K562 (cell line): ENCODE results near the gene SCYGR3. TPM values are rescaled to one million over a fixed set of nuclear protein-coding genes. Genes with fewer than 3 reads are reported as not detected.

Experiments
- ATAC-seq: fragments of 200-7000 bp; cut with Tn5 transposase; 3 replicates; pipeline ENCODE4 v1.9.1; 2020; ENCODE audit warnings: moderate library complexity
- BruUV-seq: library from RNA; stranded (reverse); fragments of 400-500 nt; replicated peaks from 2 replicates; lab custom pipeline; 2021; lab: Mats Ljungman, UMichigan
- CTCF ChIA-PET: fragments of 300-600 bp; formaldehyde crosslinking; extraction: SDS; loops from one replicate; lab custom pipeline; 2021; ENCODE audit warnings: low intra/inter-chr PET ratio; lab: Yijun Ruan, JAX
- POLR2A ChIA-PET: fragments of 300-600, 350-650 bp; sonication (Branson Sonifier 250); formaldehyde crosslinking; extraction: SDS; loops from one replicate; lab custom pipeline; 2021; ENCODE audit warnings: antibody characterized with exemption, inconsistent platforms; lab: Yijun Ruan, JAX
- DNase-seq, 4 experiments: peaks; one replicate each; pipeline versions ENCODE4 v3.0.0 to v3.0.0-alpha.2; 2011 to 2018; ENCODE audit warnings: low spot score in 3 of 4, mixed read lengths in 3 of 4; ENCODE audit errors: extremely low read depth in 1 of 4
- FAIRE-seq: peaks from 2 replicates; lab custom pipeline; 2011; peaks lifted over from hg19 to GRCh38; lab: Jason Lieb, UNC
- H2AFZ ChIP-seq: 2 replicates; pipeline ENCODE4 v1.6.0; 2011; ENCODE audit warnings: low read depth, low read length, control low read depth, inconsistent platforms
- H3K27ac ChIP-seq: fragments of 200-600 bp; 3 replicates; pipeline ENCODE4 v1.8.0; 2011; ENCODE audit warnings: low read depth, mild to moderate bottlenecking, control low read depth, inconsistent platforms, low read length, moderate library complexity, mixed read lengths; ENCODE audit errors: extremely low read depth
- H3K27me3 ChIP-seq, 2 experiments: fragments of 300-600 bp in 1 of 2; 2 replicates in 1 of 2; 3 replicates in 1 of 2; pipeline versions ENCODE4 v1.6.0 to v1.8.0; 2011; ENCODE audit warnings: inconsistent platforms in 2 of 2, low read length in 2 of 2, mild to moderate bottlenecking in 1 of 2, mixed read lengths in 1 of 2, moderate library complexity in 1 of 2; ENCODE audit not compliant: control insufficient read depth in 2 of 2, insufficient read depth in 2 of 2
- H3K36me3 ChIP-seq: fragments of 300-600 bp; 3 replicates; pipeline ENCODE4 v1.8.0; 2011; ENCODE audit warnings: mild to moderate bottlenecking, low read length, inconsistent platforms; ENCODE audit not compliant: control insufficient read depth, insufficient read depth
- H3K4me1 ChIP-seq, 2 experiments: fragments of 200-600 bp in 1 of 2; replicated peaks in 1 of 2; 2 replicates in 1 of 2; 3 replicates in 1 of 2; pipeline versions ENCODE4 v1.5.1 to v1.8.0; 2011; ENCODE audit warnings: inconsistent platforms in 2 of 2, low read length in 2 of 2, mild to moderate bottlenecking in 1 of 2, mixed read lengths in 1 of 2, moderate library complexity in 1 of 2; ENCODE audit not compliant: control insufficient read depth in 2 of 2, insufficient read depth in 2 of 2
- H3K4me2 ChIP-seq: 2 replicates; pipeline ENCODE4 v1.6.1; 2011; ENCODE audit warnings: low read length, control low read depth, inconsistent platforms, mixed read lengths; ENCODE audit not compliant: insufficient read depth
- H3K4me3 ChIP-seq: fragments of 200-600 bp; sonication (generic), shearing (Covaris generic); 2 replicates; pipeline ENCODE4 v1.5.1; 2016; ENCODE audit warnings: control low read depth, inconsistent platforms
- H3K79me2 ChIP-seq: fragments of 200-600 bp; 3 replicates; pipeline ENCODE4 v1.8.0; 2011; ENCODE audit warnings: low read length, inconsistent platforms; ENCODE audit not compliant: control insufficient read depth, insufficient read depth
- H3K9ac ChIP-seq, 2 experiments: 2 replicates each; pipeline versions ENCODE4 v1.6.0 to v1.6.1; 2011; ENCODE audit warnings: low read depth in 2 of 2, low read length in 2 of 2, control low read depth in 1 of 2, inconsistent platforms in 1 of 2, mild to moderate bottlenecking in 1 of 2, mixed read lengths in 1 of 2; ENCODE audit not compliant: insufficient read depth in 1 of 2
- H3K9me1 ChIP-seq: one replicate; pipeline ENCODE4 v1.6.0; 2011; ENCODE audit warnings: inconsistent platforms, mild to moderate bottlenecking, low read length, moderate library complexity; ENCODE audit not compliant: control insufficient read depth, insufficient read depth
- H3K9me3 ChIP-seq: replicated peaks from 2 replicates; pipeline ENCODE4 v1.5.1; 2011; ENCODE audit warnings: low read depth, low read length, inconsistent platforms; ENCODE audit not compliant: control insufficient read depth, insufficient read depth
- H4K20me1 ChIP-seq: replicated peaks from 2 replicates; pipeline ENCODE4 v1.6.1; 2011; ENCODE audit warnings: low read length, inconsistent platforms, mixed read lengths; ENCODE audit not compliant: control insufficient read depth, insufficient read depth
- CHCHD3 ChIP-seq: fragments of 250-450 bp; sonication (Bioruptor Pico); IDR thresholded peaks from 2 replicates; pipeline ENCODE4 v2.1.2; 2022; ENCODE audit warnings: mild to moderate bottlenecking
- CREB3L1 ChIP-seq: fragments of 450-650 bp; IDR thresholded peaks from 2 replicates; pipeline ENCODE4 v1.6.1; 2014; ENCODE audit warnings: low read depth, mild to moderate bottlenecking, moderate library complexity, borderline replicate concordance
- CREBBP ChIP-seq: IDR thresholded peaks from one replicate; pipeline ENCODE4 v1.6.1; 2012; ENCODE audit warnings: low read depth, mild to moderate bottlenecking, control low read depth, inconsistent platforms, low read length
- CREM ChIP-seq: IDR thresholded peaks from 2 replicates; pipeline ENCODE4 v1.6.1; 2014; ENCODE audit warnings: antibody characterized with exemption, low read depth
- EP300 ChIP-seq: IDR thresholded peaks from 2 replicates; pipeline ENCODE4 v1.6.1; 2012; ENCODE audit warnings: low read length, improper control_type of control experiment
- GATA2 ChIP-seq: sonication (generic); formaldehyde crosslinking; IDR thresholded peaks from 2 replicates; pipeline ENCODE4 v1.4.0; 2020; ENCODE audit warnings: mild to moderate bottlenecking, missing genetic modification reagents
- HDAC6 ChIP-seq: IDR thresholded peaks from 2 replicates; pipeline ENCODE4 v1.6.1; 2012; ENCODE audit warnings: low read depth, mild to moderate bottlenecking, control low read depth, inconsistent platforms, low read length, moderate library complexity
- HLTF ChIP-seq: fragments of 450-650 bp; IDR thresholded peaks from 2 replicates; pipeline ENCODE4 v1.6.1; 2016
- NFE2 ChIP-seq: IDR thresholded peaks from 2 replicates; pipeline ENCODE4 v1.6.1; 2014; ENCODE audit warnings: antibody characterized with exemption, low read depth
- PRMT5 ChIP-seq: sonication (generic); formaldehyde crosslinking; IDR thresholded peaks from 2 replicates; pipeline ENCODE4 v1.5.0; 2020; ENCODE audit warnings: missing genetic modification reagents
- SMARCC2 ChIP-seq: fragments of 450-650 bp; IDR thresholded peaks from 2 replicates; pipeline ENCODE4 v1.6.1; 2017; ENCODE audit warnings: antibody characterized with exemption, moderate library complexity, mild to moderate bottlenecking, low read depth
- TCFL5 ChIP-seq: fragments of 250-450 bp; sonication (Bioruptor Pico); conservative IDR thresholded peaks from 2 replicates; pipeline ENCODE4 v1.6.1; 2021; ENCODE audit warnings: mild to moderate bottlenecking, moderate library complexity, matching md5 sums
- TOE1 ChIP-seq, 2 experiments: fragments of 450-650 bp in 1 of 2; sonication (generic) in 1 of 2; formaldehyde crosslinking in 1 of 2; IDR thresholded peaks; 2 replicates each; pipeline versions ENCODE4 v1.7.1 to v1.8.0; 2016 to 2022; ENCODE audit warnings: borderline replicate concordance in 2 of 2, mild to moderate bottlenecking in 2 of 2, antibody characterized with exemption in 1 of 2, inconsistent platforms in 1 of 2, low read depth in 1 of 2, missing genetic modification reagents in 1 of 2, moderate library complexity in 1 of 2
- ZHX1 ChIP-seq: fragments of 150-350 bp; conservative IDR thresholded peaks from 2 replicates; pipeline ENCODE4 v1.6.1; 2014; ENCODE audit warnings: low read length
- in situ Hi-C: fragments of 300-500 bp; cut with MboI; formaldehyde crosslinking; loops from 4 replicates; pipeline ENCODE4 v1.15.0; 2018; ENCODE audit warnings: inconsistent platforms, mixed read lengths
- intact Hi-C: fragments of 100-400 bp; cut with micrococcal nuclease; formaldehyde crosslinking; loops from 2 replicates; pipeline ENCODE4 v1.14.2; 2022
- polyA plus RNA-seq, 8 experiments: library from polyadenylated mRNA; depleted of rRNA in 4 of 8; stranded (reverse) in 5 of 8; unstranded in 3 of 8; fragments of >200 nt; fragmentation: Nextera tagmentation in 2 of 8; fragmentation: Illumina TruSeq in 1 of 8; extraction: Ambion mirVana in 2 of 8; extraction: Trizol in 1 of 8; gene quantifications; 2 replicates each; pipeline versions ENCODE4 v1.2.1 to v1.2.3, GENCODE V29; 2011 to 2014; ENCODE audit warnings: inconsistent platforms in 1 of 8, missing spikeins in 1 of 8
- total RNA-seq, 7 experiments: library from RNA; depleted of rRNA in 6 of 7; stranded (reverse); fragments of >200 nt in 6 of 7; fragmentation: Illumina TruSeq in 2 of 7; extraction: Trizol in 2 of 7; gene quantifications; 2 replicates each; pipeline versions ENCODE4 v1.2.1 to v1.2.3, GENCODE V29; 2011 to 2021; ENCODE audit warnings: low replicate concordance in 1 of 7
- TF ChIP-seq, protein P1 (sequence below), 2 experiments: fragments of 200-800 bp in 1 of 2; sonication (Bioruptor generic) in 1 of 2; sonication (generic) in 1 of 2; formaldehyde crosslinking in 1 of 2; IDR thresholded peaks in 1 of 2; conservative IDR thresholded peaks in 1 of 2; 2 replicates each; pipeline versions ENCODE4 v1.5.0 to v1.6.1; 2016 to 2020; ENCODE audit warnings: missing compliant biosample characterization in 1 of 2, missing genetic modification characterization in 1 of 2, missing genetic modification reagents in 1 of 2
- TF ChIP-seq, protein P2 (sequence below): sonication (generic); formaldehyde crosslinking; IDR thresholded peaks from 2 replicates; pipeline ENCODE4 v1.8.0; 2022; ENCODE audit warnings: mild to moderate bottlenecking, missing genetic modification reagents

The SCYGR3 gene
- total and polyA plus RNA-seq, 9 of the 15 experiments (the other 6 are each of a cell fraction or from before 2014, with no cell fraction given) = not detected

DNA sequence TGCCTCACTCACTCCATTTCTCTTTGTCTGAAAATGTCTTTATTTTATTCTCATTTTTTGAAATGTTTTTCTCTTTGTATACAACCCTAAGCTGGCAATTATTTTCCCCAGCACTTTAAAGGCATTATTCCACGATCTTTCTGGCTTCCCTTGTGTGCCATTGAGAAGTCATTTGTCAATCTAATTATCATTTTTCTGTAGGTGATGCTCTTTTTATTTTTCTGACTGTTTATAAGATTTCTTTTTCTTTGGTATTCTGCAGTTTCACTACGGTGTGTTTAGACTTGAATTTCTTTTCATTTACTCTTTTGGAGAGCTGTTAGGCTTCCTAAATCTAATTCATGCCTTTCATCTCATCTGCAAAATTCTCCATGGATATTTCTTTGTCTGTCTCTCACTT is 10.8 kb upstream of the SCYGR3 start (continued):
- TF ChIP-seq, protein P1, sequence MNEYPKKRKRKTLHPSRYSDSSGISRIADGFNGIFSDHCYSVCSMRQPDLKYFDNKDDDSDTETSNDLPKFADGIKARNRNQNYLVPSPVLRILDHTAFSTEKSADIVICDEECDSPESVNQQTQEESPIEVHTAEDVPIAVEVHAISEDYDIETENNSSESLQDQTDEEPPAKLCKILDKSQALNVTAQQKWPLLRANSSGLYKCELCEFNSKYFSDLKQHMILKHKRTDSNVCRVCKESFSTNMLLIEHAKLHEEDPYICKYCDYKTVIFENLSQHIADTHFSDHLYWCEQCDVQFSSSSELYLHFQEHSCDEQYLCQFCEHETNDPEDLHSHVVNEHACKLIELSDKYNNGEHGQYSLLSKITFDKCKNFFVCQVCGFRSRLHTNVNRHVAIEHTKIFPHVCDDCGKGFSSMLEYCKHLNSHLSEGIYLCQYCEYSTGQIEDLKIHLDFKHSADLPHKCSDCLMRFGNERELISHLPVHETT (CRISPR knock-in tag; conservative IDR thresholded peaks at IDR 0.05 in 1 of 2, IDR thresholded peaks at IDR 0.05 in 1 of 2) = no peak
- TF ChIP-seq TOE1 (IDR thresholded peaks at IDR 0.05; ENCODE audit: borderline replicate concordance) = no peak
- no peak for TF ChIP-seq TOE1 (CRISPR knock-in tag; IDR thresholded peaks at IDR 0.05; ENCODE audit: borderline replicate concordance, low read depth)
- no peak for TF ChIP-seq PRMT5 (CRISPR knock-in tag)
- TF ChIP-seq EP300 = no peak
- TF ChIP-seq CREM = no peak
- TF ChIP-seq, all 486 proteins: peak for 0

DNA sequence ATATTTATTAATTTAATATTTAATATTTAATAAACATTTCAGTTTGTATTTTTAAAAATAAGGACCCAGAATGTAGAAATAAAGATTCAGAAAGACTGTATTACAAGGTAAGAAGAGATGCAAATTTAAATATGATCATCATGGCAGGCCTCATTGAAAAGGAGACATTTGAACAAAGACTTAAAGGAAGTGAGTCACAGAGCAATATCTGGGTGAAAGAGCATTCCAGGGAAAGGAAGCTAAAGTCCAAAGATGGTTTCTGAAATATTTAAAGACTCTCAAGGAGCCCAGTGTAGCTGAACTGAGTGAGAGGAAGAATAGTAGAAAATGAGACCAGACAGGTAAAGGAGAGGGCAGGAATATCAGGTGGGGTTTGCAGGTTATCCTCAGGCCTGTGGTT is 8.6 kb upstream of the SCYGR3 start:
- Histone ChIP-seq H3K27me3 (peaks cover 0 to 24% of the 10 kb centered on the region in 2 experiments; a peak in 2 of 5 replicates), H2AFZ (no peak overlapping the region), H3K9me1 (no peaks in the 10 kb centered on the region), H3K4me3 (no peak overlapping the region), H3K9ac (no peak overlapping the region), H3K4me1 (no peaks in the 10 kb centered on the region), H3K36me3 (no peaks in the 10 kb centered on the region), H3K9me3 (no peaks in the 10 kb centered on the region), H4K20me1 (no peaks in the 10 kb centered on the region), H3K4me2 (no peak overlapping the region), H3K27ac (no peak overlapping the region), H3K79me2 (no peaks in the 10 kb centered on the region)
- ChIA-PET CTCF (no interaction called here), POLR2A (no interaction called here)
- DNase-seq (no peak), FAIRE-seq (no peak), ATAC-seq (no peak)
- intact Hi-C loops = no loop called here
- no TSS peak for BruUV-seq
- in situ Hi-C loops = no loop called here
- TF ChIP-seq HLTF (no peak), CREB3L1 (no peak), SMARCC2 (no peak), GATA2 (CRISPR knock-in tag) (no peak), HDAC6 (no peak), CHCHD3 (no peak), TCFL5 (CRISPR knock-in tag) (no peak), NFE2 (no peak), CREBBP (no peak), ZHX1 (no peak)
- TF ChIP-seq, protein P2, sequence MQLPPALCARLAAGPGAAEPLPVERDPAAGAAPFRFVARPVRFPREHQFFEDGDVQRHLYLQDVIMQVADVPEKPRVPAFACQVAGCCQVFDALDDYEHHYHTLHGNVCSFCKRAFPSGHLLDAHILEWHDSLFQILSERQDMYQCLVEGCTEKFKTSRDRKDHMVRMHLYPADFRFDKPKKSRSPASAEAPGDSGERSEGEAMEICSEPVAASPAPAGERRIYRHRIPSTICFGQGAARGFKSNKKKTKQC = no peak
